HUES64 (cell line): ENCODE data around the gene WDR89.
"Not testable (repeated sequence)": the region's sequence is repeated elsewhere in the genome, so short reads cannot be mapped to it uniquely, and the experiment has no call there.

Experiments used
- H3K27ac ChIP-seq: 2 replicates; pipeline ENCODE4 v1.7.0; 2013; ENCODE audit warnings: low read depth, low read length, inconsistent platforms
- H3K27me3 ChIP-seq: 2 replicates; pipeline ENCODE4 v1.6.1; 2013; ENCODE audit warnings: mild to moderate bottlenecking, low read length; ENCODE audit not compliant: insufficient read depth
- H3K36me3 ChIP-seq: 2 replicates; pipeline ENCODE4 v1.6.1; 2013; ENCODE audit warnings: mild to moderate bottlenecking, low read length; ENCODE audit not compliant: insufficient read depth
- H3K4me1 ChIP-seq: 2 replicates; pipeline ENCODE4 v1.6.1; 2013; ENCODE audit warnings: mild to moderate bottlenecking, low read length, moderate library complexity; ENCODE audit not compliant: insufficient read depth
- H3K4me3 ChIP-seq: 2 replicates; pipeline ENCODE4 v1.5.1; 2013; ENCODE audit warnings: mild to moderate bottlenecking, low read length, moderate library complexity
- H3K9ac ChIP-seq: 2 replicates; pipeline ENCODE4 v1.6.1; 2013; ENCODE audit warnings: mild to moderate bottlenecking, low read depth, low read length
- H3K9me3 ChIP-seq: 2 replicates; pipeline ENCODE4 v1.6.1; 2013; ENCODE audit warnings: low read depth, low read length; ENCODE audit not compliant: insufficient read depth
- WGBS: fragments of 150-250, 120-280 bp; methylation state at CpG from one replicate; pipeline ENCODE4 v1.1.7; 2013; ENCODE audit warnings: missing lambda C conversion rate; 5-methylcytosine and 5-hydroxymethylcytosine counted together

Gene WDR89

DNA sequence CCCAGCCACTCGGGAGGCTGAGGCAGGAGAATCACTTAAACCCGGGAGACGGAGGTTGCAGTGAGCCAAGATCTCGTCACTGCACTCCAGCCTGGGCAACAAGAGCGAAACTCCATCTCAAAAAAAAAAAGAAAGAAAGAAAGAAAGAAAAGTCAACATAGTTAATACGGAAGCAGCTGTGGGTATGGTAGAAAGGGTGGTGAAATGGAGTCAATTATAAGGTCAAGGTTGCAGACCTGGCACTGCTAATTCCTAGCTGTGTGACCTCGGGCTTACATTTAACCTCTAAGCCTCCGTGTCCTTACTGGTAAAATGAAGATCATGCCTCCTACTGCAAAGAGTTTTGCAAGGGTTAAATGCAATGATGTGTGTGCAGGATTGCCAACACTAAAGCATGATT, 58.6 kb downstream of the WDR89 start:
- whole genome bisulfite sequencing, result 92% methylated on average over 8 of the region's 8 CpGs
- H3K9ac ChIP-seq, H3K27me3 ChIP-seq, H3K4me1 ChIP-seq, H3K27ac ChIP-seq, H3K36me3 ChIP-seq, H3K4me3 ChIP-seq, H3K9me3 ChIP-seq: not testable (repeated sequence)

DNA sequence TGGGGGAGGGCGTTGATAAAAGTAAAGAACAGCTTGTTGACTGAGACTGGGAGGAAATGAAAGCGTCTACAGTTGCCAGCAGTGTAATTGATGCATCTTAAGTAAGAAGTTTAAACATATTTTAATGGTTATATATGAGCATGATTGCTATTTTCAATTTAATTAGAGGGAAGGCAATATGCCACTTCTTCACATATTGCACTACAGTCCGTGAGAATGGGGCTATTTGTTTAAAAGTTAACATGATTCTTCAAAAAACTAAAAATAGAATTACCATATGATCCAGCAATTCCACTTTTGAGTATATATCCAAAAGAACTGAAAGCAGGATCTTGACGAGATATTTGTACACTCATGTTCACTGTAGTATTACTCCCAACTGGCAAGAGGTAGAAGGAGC, 60.2 kb downstream of the WDR89 start:
- WGBS, result 80% methylated on average over 3 of the region's 4 CpGs
- no peaks in the 10 kb centered on the region for H3K36me3 ChIP-seq

DNA sequence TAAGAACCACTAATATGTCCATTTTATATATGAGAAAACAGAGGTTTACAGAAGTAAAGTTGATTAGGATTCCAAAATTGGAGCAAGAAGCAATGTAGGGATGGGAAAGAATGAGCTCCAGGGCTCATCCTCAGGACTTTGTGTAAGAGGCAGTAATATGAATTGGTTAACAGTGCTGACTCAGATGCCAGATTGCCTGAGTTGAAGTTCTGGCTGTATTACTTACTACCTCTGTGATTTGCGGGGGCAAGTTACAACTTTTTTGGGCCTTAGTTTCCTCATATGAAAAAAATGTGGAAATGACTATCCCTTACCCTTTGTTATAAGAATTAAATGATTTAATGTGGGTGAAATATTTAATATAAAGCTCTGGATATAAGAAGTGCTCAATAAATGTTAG, 63.4 kb downstream of the WDR89 start:
- no peak overlapping the region for H3K4me3 ChIP-seq
- no peaks in the 10 kb centered on the region for H3K36me3 ChIP-seq
- no peak overlapping the region for H3K9ac ChIP-seq
- no peaks in the 10 kb centered on the region for H3K9me3 ChIP-seq
- H3K4me1 ChIP-seq, result no peaks in the 10 kb centered on the region
- H3K27me3 ChIP-seq, result no peaks in the 10 kb centered on the region
- no peak overlapping the region for H3K27ac ChIP-seq
- WGBS, result no CpG with 5 or more reads among the region's 1 CpG

More for the DNA sequence above, 60.2 kb downstream of the WDR89 start:
- H3K4me1 ChIP-seq, result no peaks in the 10 kb centered on the region
- no peaks in the 10 kb centered on the region for H3K9me3 ChIP-seq
- no peak overlapping the region for H3K27ac ChIP-seq
- H3K27me3 ChIP-seq, result no peaks in the 10 kb centered on the region
- no peak overlapping the region for H3K9ac ChIP-seq
- no peak overlapping the region for H3K4me3 ChIP-seq

DNA sequence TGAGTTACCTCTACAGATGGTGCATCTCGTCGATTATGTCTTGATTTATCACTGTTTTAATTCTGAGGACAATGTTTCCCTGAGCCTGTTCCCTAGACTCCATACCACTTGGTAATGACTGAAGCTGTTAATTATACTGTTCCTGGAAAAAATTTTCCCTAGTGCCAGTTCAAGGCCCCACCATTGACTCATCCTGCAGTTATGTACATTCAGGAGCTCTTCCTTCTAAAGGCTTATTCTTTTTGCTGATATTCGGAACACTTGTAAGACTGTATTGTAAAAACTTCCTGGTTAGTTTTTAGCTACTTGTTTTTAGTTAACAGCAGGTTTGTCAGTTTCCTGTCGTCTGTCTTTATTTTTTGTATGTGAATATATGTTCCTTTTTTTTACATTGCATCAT, 68.1 kb downstream of the WDR89 start:
- H3K9ac ChIP-seq, result no peak overlapping the region
- 93% methylated on average over 3 of the region's 4 CpGs for WGBS
- no peaks in the 10 kb centered on the region for H3K4me1 ChIP-seq
- H3K27me3 ChIP-seq, result no peaks in the 10 kb centered on the region
- H3K27ac ChIP-seq, result no peak overlapping the region
- H3K36me3 ChIP-seq, result no peaks in the 10 kb centered on the region
- H3K9me3 ChIP-seq, result no peaks in the 10 kb centered on the region
- no peak overlapping the region for H3K4me3 ChIP-seq

DNA sequence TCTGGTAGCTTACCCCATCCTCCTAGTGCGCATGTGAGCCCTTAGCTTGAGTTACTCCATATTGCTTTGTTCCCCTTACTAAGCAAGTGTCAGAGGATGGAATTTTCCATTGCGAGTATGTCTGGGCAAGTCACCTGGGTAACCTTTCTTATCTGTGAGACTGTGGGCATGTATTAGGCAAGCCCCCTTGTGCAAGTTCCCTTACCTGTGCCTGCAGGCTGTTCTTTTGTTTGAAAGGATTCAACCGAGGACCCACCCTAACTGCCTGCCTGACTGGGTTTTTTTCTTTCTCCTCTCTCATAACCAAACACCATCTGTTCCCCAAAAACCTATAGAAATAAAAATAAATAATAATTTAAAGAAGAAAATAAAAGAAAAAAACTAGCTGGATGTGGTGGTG, 76.2 kb downstream of the WDR89 start:
- no peak overlapping the region for H3K27ac ChIP-seq
- no peaks in the 10 kb centered on the region for H3K36me3 ChIP-seq
- no peaks in the 10 kb centered on the region for H3K9me3 ChIP-seq
- WGBS, result 88% methylated on average over 3 of the region's 3 CpGs
- no peak overlapping the region for H3K4me3 ChIP-seq
- H3K9ac ChIP-seq, result no peak overlapping the region
- no peaks in the 10 kb centered on the region for H3K4me1 ChIP-seq
- H3K27me3 ChIP-seq, result no peaks in the 10 kb centered on the region

DNA sequence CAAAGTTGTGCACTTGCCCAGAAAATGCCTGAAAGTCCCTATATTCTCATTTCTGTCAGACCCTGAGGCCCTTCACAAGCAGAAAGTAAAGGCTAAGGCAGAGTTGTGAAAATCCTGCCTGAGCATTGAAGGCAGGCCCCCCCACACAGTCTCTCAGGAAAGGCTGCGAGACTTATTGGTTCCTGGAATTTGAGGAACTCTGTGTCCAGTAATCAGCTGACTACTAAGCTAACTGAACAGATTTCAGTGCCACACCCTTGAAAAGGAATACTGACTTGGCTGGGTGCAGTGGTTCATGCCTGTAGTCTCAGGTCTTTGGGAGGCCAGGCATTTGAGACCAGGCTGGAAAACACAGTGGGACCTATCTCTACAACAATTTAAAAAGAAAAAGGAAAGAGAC, 77.4 kb downstream of the WDR89 start:
- Histone ChIP-seq H3K27me3 (no peaks in the 10 kb centered on the region), H3K4me1 (no peaks in the 10 kb centered on the region), H3K4me3 (no peak overlapping the region), H3K9ac (no peak overlapping the region), H3K36me3 (no peaks in the 10 kb centered on the region), H3K27ac (no peak overlapping the region), H3K9me3 (no peaks in the 10 kb centered on the region)
- WGBS, result 92% methylated on average over 1 of the region's 1 CpG

DNA sequence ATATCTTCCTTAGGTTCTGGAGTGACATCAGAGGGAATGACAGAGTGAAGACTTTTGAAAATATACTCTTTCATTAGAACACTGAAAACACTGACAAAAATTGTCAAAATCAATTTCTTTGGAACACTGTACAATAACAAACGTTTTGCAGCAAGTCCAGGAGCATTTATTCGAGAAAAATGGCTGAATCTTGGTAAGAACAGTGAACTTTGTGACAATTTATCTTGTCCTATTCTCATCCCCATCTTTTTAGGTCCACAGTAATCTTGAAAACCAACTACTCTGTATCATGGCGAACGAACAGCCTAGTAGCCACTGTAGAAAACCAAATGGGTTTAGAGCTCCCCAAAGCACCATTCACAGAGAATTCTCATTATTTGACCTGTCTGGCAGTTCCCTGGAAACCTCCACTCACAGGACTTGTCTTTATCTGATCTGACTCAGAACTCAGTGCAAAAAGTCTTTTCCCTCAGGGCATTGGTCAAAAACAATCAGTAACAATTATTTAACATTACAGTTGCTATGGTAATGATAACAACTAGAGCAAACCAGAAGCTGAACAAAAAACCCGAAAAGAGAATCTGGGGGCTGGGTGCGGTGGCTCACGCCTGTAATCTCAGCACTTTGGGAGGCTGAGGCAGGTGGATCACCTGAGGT, 78.2 kb downstream of the WDR89 start:
- no peak overlapping the region for H3K4me3 ChIP-seq
- H3K27me3 ChIP-seq, result no peaks in the 10 kb centered on the region
- 89% methylated on average over 7 of the region's 7 CpGs for WGBS
- H3K9me3 ChIP-seq, result no peaks in the 10 kb centered on the region
- no peak overlapping the region for H3K27ac ChIP-seq
- H3K4me1 ChIP-seq, result no peaks in the 10 kb centered on the region
- H3K9ac ChIP-seq, result no peak overlapping the region
- H3K36me3 ChIP-seq, result no peaks in the 10 kb centered on the region

DNA sequence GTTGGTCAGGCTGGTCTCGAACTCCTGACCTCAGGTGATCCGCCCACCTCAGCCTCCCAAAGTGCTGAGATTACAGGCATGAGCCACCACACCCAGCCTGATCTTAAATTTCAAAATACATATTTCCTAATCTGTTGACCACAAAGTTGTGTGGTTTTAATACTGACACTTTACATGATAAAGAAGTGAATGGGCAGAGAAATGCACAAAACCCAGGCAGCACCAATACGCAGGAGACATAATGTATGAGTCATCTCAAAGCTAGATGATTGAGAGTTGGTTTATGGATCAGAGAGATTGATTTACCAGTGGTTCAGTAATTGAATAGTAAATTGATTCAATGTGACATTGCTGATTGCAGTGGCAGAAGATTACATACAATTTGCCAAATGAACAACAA, 79.3 kb downstream of the WDR89 start:
- Histone ChIP-seq H3K27ac (no peak overlapping the region), H3K27me3 (no peaks in the 10 kb centered on the region), H3K36me3 (no peaks in the 10 kb centered on the region), H3K9me3 (no peaks in the 10 kb centered on the region), H3K4me3 (no peak overlapping the region), H3K9ac (no peak overlapping the region), H3K4me1 (no peaks in the 10 kb centered on the region)
- 98% methylated on average over 3 of the region's 3 CpGs for WGBS

DNA sequence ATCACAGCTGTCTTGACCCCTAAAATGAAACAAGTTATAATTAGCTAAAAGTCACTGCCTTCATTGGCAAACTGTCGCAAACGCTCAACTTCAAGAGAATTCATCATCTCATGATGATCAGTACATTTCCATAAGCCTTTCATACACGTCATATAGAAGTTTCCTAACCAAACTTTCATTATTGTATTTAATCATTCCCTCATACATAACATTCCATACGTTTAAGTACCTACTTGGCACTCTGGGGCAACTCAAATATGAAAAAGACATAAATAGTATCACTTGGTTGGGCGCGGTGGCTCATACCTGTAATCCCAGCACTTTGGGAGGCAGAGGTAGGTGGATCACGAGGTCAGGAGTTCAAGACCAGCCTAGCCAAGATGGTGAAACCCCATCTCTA, 86.1 kb downstream of the WDR89 start:
- H3K9me3 ChIP-seq, result no peaks in the 10 kb centered on the region
- WGBS, result 92% methylated on average over 7 of the region's 7 CpGs
- H3K9ac ChIP-seq, result no peak overlapping the region

DNA sequence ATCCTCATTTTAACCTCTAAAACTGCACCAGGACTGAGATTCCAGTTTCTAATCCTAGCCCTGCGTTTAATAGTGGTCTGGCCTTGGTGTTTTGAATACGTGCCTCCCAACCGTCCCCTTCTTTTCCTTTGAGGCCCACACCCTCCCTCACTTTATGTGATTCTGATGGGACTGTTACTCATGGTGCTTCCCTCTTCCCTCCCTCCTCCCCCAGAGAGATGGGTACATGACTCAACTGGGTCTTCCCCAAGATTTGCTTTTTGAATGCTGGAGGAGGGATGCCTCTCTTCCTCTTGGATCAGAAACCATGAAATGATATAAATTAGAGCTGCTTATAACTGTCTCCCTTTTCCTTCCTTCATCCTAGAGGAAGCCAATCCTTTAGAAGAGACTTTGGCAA, 90.3 kb downstream of the WDR89 start:
- 48% methylated on average over 3 of the region's 3 CpGs for WGBS
- Histone ChIP-seq H3K27ac (no peak overlapping the region), H3K4me1 (no peaks in the 10 kb centered on the region)

More for the DNA sequence above, 86.1 kb downstream of the WDR89 start:
- Histone ChIP-seq H3K27me3 (no peaks in the 10 kb centered on the region), H3K4me3 (no peak overlapping the region), H3K4me1 (no peaks in the 10 kb centered on the region), H3K36me3 (no peaks in the 10 kb centered on the region), H3K27ac (no peak overlapping the region)

DNA sequence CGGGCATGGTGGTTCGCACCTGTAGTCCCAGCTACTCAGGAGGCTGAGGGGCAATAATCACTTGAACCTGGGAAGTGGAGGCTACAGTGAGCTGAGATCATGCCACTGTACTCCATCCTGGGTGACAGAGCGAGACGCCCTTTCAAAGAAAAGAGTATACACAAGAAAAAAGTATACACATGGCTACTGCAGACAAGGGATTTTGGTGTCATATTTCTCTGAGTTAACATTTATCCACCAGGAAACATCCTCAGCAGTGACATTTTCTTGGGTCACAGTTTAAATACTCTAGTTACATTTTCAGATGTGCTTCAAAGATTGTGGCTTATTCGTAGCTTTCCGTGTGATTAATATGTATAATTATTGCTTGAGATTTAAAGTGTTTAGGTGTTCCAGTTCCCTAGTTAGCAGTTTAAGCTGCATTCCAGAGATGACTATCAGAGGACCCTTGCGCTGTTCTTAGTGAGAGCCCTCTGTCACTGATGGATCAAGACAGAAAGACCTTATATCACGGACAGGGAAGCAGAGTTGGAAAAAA, 93.8 kb downstream of the WDR89 start:
- Histone ChIP-seq H3K4me3 (no peak overlapping the region), H3K9ac (no peak overlapping the region), H3K9me3 (no peaks in the 10 kb centered on the region), H3K27ac (no peak overlapping the region), H3K4me1 (no peaks in the 10 kb centered on the region; the same call in 1 of the 2 replicates), H3K36me3 (no peaks in the 10 kb centered on the region), H3K27me3 (no peaks in the 10 kb centered on the region)
- WGBS, result 93% methylated on average over 8 of the region's 8 CpGs

More for the DNA sequence above, 90.3 kb downstream of the WDR89 start:
- no peaks in the 10 kb centered on the region for H3K9me3 ChIP-seq
- no peaks in the 10 kb centered on the region for H3K36me3 ChIP-seq
- no peaks in the 10 kb centered on the region for H3K27me3 ChIP-seq
- no peak overlapping the region for H3K4me3 ChIP-seq
- H3K9ac ChIP-seq, result no peak overlapping the region
